NCI-H446 (cell line): ENCODE measurements around the gene TBC1D17.

Experiments
- DNase-seq, 2 experiments: peaks; one replicate each; lab custom pipeline; 2025; lab: John Stamatoyannopoulos, UW

The TBC1D17 gene

GRCh38 chr19:49861541-49862378 lies 15.7 kb upstream of the TBC1D17 start:
- no peak for DNase-seq

- no peak for DNase-seq
Observed at GRCh38 chr19:49862391-49863253, 14.9 kb upstream of the TBC1D17 start.

- no peak for DNase-seq
Observed at GRCh38 chr19:49863254-49863934, 14.1 kb upstream of the TBC1D17 start.

GRCh38 chr19:49863935-49864320 lies 13.6 kb upstream of the TBC1D17 start:
- DNase-seq = no peak

- no peak for DNase-seq
Observed at GRCh38 chr19:49864890-49865289, 12.6 kb upstream of the TBC1D17 start.

- peak; percentile 96 for DNase-seq
Observed at GRCh38 chr19:49866933-49867782, 10.3 kb upstream of the TBC1D17 start, which contains the start of gene PNKP. Gene PNKP, minus strand, starts transcription at chr19:49867576. Its CDS starts 372 bp downstream, at chr19:49867204.

GRCh38 chr19:49869009-49869483 lies 8.5 kb upstream of the TBC1D17 start:
- DNase-seq = no peak

- peak; percentile 99 to 100 for DNase-seq
Observed at GRCh38 chr19:49869484-49870308, 7.8 kb upstream of the TBC1D17 start.

GRCh38 chr19:49870309-49870901 lies 7.1 kb upstream of the TBC1D17 start:
- DNase-seq = no peak

GRCh38 chr19:49871349-49871985 lies 6.0 kb upstream of the TBC1D17 start:
- DNase-seq = no peak

- DNase-seq = no peak
Observed at GRCh38 chr19:49872245-49873128, 5.0 kb upstream of the TBC1D17 start.

GRCh38 chr19:49873129-49873521 lies 4.4 kb upstream of the TBC1D17 start:
- no peak for DNase-seq

GRCh38 chr19:49873834-49874233 lies 3.7 kb upstream of the TBC1D17 start:
- no peak for DNase-seq

- no peak for DNase-seq
Observed at GRCh38 chr19:49874503-49875157, 2.9 kb upstream of the TBC1D17 start.

- DNase-seq = no peak
Observed at GRCh38 chr19:49875177-49875576, 2.3 kb upstream of the TBC1D17 start.

GRCh38 chr19:49875857-49876421 lies 1.6 kb upstream of the TBC1D17 start:
- peak; percentile 21 to 77 for DNase-seq

GRCh38 chr19:49876422-49877019 lies 981 bp upstream of the TBC1D17 start:
- DNase-seq = peak; percentile 99
